Measurements from ENCODE around the gene RGS12. TPM values are rescaled to one million over a fixed set of nuclear protein-coding genes. Genes with fewer than 3 reads are reported as not detected.

Gene RGS12
- polyA plus RNA-seq, 1 of the 3 experiments (the other 2 are of a cell fraction), result 18.4 TPM

DNA sequence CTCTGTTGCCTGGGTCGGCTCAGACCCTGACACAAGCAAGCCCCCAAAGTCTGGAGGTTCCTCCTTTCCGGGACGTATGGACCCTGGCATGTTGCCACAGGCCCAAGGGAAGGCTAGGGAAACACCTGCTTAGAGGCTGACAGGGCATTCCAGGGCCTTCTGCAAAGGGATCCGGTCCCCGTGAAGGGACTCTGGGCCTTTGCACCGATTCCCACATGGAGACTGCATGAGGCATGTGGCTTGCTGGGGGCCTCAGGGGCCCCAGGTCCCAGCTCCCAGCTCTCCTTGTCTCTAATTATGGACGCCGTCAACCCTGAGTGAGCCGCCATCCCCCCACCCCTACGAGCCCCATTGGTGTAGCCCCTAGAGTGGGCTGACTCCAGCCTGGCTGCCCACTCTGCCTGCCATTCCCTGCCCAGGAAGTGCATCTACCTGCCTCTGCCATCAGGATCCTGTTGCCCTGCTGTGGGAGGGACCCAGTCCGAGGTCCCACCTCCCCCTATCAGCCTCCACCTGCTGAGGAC lies 4.2 kb upstream of the RGS12 start:
- H3K9me2 ChIP-seq, result no peaks in the 10 kb centered on the region
- no peaks in the 10 kb centered on the region for H3F3A ChIP-seq (replicated peaks; ENCODE audit: insufficient read depth)
- H3K4me2 ChIP-seq, result no peak overlapping the region
- H3K27me3 ChIP-seq (ENCODE audit: insufficient read depth), result no peaks in the 10 kb centered on the region
- peaks cover 4% of the 10 kb centered on the region for H3K79me2 ChIP-seq (ENCODE audit: insufficient read depth)
- H3K9ac ChIP-seq, result no peak overlapping the region
- ChIA-PET CTCF (interaction anchor here (1.0 to 1.2 kb wide), 2 partner anchors 47 to 95 kb away, joined by 3 to 4 read pairs; no protein-coding TSS in a partner anchor), POLR2A (no interaction called here)
- H4K20me1 ChIP-seq (ENCODE audit: insufficient read depth), result no peaks in the 10 kb centered on the region
- H3K9me3 ChIP-seq, result no peaks in the 10 kb centered on the region
- DNase-seq, result no peak
- no peak overlapping the region for H2AFZ ChIP-seq (ENCODE audit: low read depth)
- no peak overlapping the region for H3K27ac ChIP-seq (ENCODE audit: low read depth in 2 of 2, low read length in 1 of 2)
- H3K4me3 ChIP-seq (ENCODE audit: low read depth in 2 of 2, low read length in 1 of 2), result no peak overlapping the region
- peaks cover 7 to 9% of the 10 kb centered on the region in 2 experiments; a peak in 2 of 4 replicates for H3K4me1 ChIP-seq (ENCODE audit: control insufficient read depth in 1 of 2, insufficient read depth in 2 of 2, low read depth in 1 of 2, low read length in 1 of 2)
- TF ChIP-seq MXI1 (IDR thresholded peaks at IDR 0.05; ENCODE audit: low read depth, low read length), result no peak
- TF ChIP-seq EZH2phosphoT487 (IDR thresholded peaks at IDR 0.05; ENCODE audit: borderline replicate concordance, low read depth), result no peak
- TF ChIP-seq ELF1 (IDR thresholded peaks at IDR 0.05), result no peak
- TF ChIP-seq, protein P1, sequence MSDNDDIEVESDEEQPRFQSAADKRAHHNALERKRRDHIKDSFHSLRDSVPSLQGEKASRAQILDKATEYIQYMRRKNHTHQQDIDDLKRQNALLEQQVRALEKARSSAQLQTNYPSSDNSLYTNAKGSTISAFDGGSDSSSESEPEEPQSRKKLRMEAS (IDR thresholded peaks at IDR 0.05; ENCODE audit: low read depth), result no peak
- TF ChIP-seq FOXJ3 (CRISPR knock-in tag; IDR thresholded peaks at IDR 0.05), result no peak
- WGBS (ENCODE audit: low lambda C conversion rate), result 86% methylated on average over 6 of the region's 11 CpGs
- no peaks in the 10 kb centered on the region for H3K36me3 ChIP-seq (replicated peaks in 1 of 2; ENCODE audit: control insufficient read depth in 1 of 2, insufficient read depth in 2 of 2, low read length in 1 of 2)

DNA sequence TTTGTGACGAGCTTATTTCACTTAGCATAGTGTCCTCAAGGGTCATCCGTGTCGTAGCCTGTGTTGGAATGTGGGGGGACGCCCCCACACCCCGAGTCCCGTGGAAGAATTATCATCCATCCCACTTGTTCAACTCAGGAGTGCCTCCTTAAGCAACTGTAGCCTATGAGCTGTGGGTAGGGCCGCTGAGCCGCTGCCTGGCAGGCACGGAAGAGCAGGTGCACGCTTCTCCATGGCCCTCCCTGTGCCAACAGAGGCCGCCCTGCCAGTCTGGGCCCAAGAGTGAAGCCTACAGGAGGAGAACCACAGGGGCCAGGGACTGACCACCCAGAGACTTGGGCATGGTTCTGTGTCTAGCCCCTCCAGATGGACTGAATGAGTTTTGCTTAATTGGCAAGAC lies 2.3 kb upstream of the RGS12 start:
- H3K4me3 ChIP-seq (ENCODE audit: low read depth in 2 of 2, low read length in 1 of 2), result no peak overlapping the region
- no peak overlapping the region for H3K27ac ChIP-seq (ENCODE audit: low read depth in 2 of 2, low read length in 1 of 2)
- H3K9me3 ChIP-seq, result no peaks in the 10 kb centered on the region
- no peaks in the 10 kb centered on the region for H3K9me2 ChIP-seq
- TF ChIP-seq ELF1 (IDR thresholded peaks at IDR 0.05) (no peak), RXRA (IDR thresholded peaks at IDR 0.05; ENCODE audit: borderline replicate concordance, low read depth) (no peak), EP300 (IDR thresholded peaks at IDR 0.05; ENCODE audit: borderline replicate concordance in 1 of 2, low read depth in 1 of 2, low read length in 1 of 2) (no peak), TAF1 (IDR thresholded peaks at IDR 0.05; ENCODE audit: borderline replicate concordance, low read depth, low read length) (no peak), JUND (IDR thresholded peaks at IDR 0.05) (no peak), FOXJ3 (CRISPR knock-in tag; IDR thresholded peaks at IDR 0.05) (no peak), FOSL2 (IDR thresholded peaks at IDR 0.05; ENCODE audit: borderline replicate concordance, low read depth) (no peak), RCOR1 (IDR thresholded peaks at IDR 0.05; ENCODE audit: low read length) (no peak)
- TF ChIP-seq, protein P1 (IDR thresholded peaks at IDR 0.05; ENCODE audit: low read depth), result no peak
- TF ChIP-seq, protein P2, sequence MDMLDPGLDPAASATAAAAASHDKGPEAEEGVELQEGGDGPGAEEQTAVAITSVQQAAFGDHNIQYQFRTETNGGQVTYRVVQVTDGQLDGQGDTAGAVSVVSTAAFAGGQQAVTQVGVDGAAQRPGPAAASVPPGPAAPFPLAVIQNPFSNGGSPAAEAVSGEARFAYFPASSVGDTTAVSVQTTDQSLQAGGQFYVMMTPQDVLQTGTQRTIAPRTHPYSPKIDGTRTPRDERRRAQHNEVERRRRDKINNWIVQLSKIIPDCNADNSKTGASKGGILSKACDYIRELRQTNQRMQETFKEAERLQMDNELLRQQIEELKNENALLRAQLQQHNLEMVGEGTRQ (IDR thresholded peaks at IDR 0.05; ENCODE audit: borderline replicate concordance, low read depth, low read length), result no peak
- WGBS (ENCODE audit: low lambda C conversion rate), result 95% methylated on average over 7 of the region's 11 CpGs
- peaks cover 7 to 22% of the 10 kb centered on the region in 2 experiments; a peak in 2 of 4 replicates for H3K4me1 ChIP-seq (ENCODE audit: control insufficient read depth in 1 of 2, insufficient read depth in 2 of 2, low read depth in 1 of 2, low read length in 1 of 2)
- ChIA-PET POLR2A (no interaction called here), CTCF (no interaction called here)
- no peak overlapping the region for H3K4me2 ChIP-seq
- no peaks in the 10 kb centered on the region for H3K27me3 ChIP-seq (ENCODE audit: insufficient read depth)
- no peak overlapping the region for H3K9ac ChIP-seq
- H3K79me2 ChIP-seq (ENCODE audit: insufficient read depth), result peaks cover 23% of the 10 kb centered on the region
- peaks cover 0 to 2% of the 10 kb centered on the region in 2 experiments for H3K36me3 ChIP-seq (replicated peaks in 1 of 2; ENCODE audit: control insufficient read depth in 1 of 2, insufficient read depth in 2 of 2, low read length in 1 of 2)
- H2AFZ ChIP-seq (ENCODE audit: low read depth), result no peak overlapping the region
- H4K20me1 ChIP-seq (ENCODE audit: insufficient read depth), result no peaks in the 10 kb centered on the region
- no peaks in the 10 kb centered on the region for H3F3A ChIP-seq (replicated peaks; ENCODE audit: insufficient read depth)
- DNase-seq, result no peak

All from SK-N-SH (cell line).